Measurements from ENCODE around the gene SPATA20. TPM values are rescaled to one million over a fixed set of nuclear protein-coding genes. Genes with fewer than 3 reads are reported as not detected.

Gene SPATA20
- total and polyA plus RNA-seq, 2 of the 8 experiments (the other 6 are each of a cell fraction or from before 2014, with no cell fraction given): 16.2 to 17.5 TPM

DNA sequence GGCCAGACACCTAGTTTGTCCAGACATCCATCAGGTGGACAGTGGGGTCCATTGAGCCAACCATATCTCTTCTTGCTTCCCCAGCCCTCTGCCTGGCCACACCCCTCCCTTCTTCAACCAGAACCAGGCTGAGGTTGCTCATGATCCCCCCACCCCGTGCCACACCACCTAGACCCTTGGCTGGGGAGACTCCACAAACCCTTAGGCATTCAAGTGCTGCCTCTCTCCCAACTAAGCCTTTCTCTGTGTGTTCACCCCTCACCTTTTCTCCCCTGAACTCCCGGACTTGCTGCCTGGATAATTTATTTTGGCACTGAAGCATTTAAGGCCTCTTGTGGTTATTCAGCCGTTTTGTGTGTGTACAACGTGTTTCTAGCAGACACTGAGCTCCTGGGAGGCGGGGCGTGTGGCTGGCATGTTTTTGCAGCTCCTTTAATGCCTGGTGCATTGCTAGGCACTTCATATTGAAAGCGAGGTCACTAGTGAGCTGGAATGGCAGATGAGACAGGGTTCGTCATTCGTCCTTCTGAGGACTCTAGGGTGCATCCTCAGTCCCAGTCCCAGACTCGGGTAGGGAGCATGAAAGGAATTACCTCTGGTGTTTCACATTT, 42.2 kb downstream of the SPATA20 start:
- H2BK120ac ChIP-seq (replicated peaks; ENCODE audit: low read depth, low read length): no peak overlapping the region
- H4K20me1 ChIP-seq (replicated peaks in 1 of 2; ENCODE audit: control insufficient read depth in 1 of 2, insufficient read depth in 2 of 2, low read length in 2 of 2): peaks cover 2 to 3% of the 10 kb centered on the region in 2 experiments
- POLR2A ChIA-PET (ENCODE audit: partially characterized antibody): interaction anchor here (1.7 kb wide), 1 partner anchor 208 kb away, joined by 3 read pairs; no protein-coding TSS in a partner anchor
- no peak overlapping the region for H2BK15ac ChIP-seq (ENCODE audit: low read length)
- no peak overlapping the region for H4K91ac ChIP-seq (replicated peaks; ENCODE audit: insufficient read length, low read length)
- no peak overlapping the region for H3K56ac ChIP-seq (replicated peaks; ENCODE audit: insufficient read length, low read depth, low read length)
- H3K14ac ChIP-seq (ENCODE audit: insufficient read length): no peak overlapping the region
- H3K18ac ChIP-seq (ENCODE audit: extremely low read depth, low read length): no peak overlapping the region
- H3K4me2 ChIP-seq (ENCODE audit: insufficient read depth in 1 of 2, low read depth in 2 of 2, low read length in 2 of 2): no peak overlapping the region
- H4K8ac ChIP-seq (ENCODE audit: extremely low read depth, insufficient read depth, low read length): no peak overlapping the region
- H3K79me1 ChIP-seq (ENCODE audit: low read depth, low read length): no peaks in the 10 kb centered on the region
- H3K4me3 ChIP-seq (ENCODE audit: extremely low read depth in 1 of 4, insufficient read depth in 2 of 4, low read depth in 3 of 4, low read length in 4 of 4): no peak overlapping the region
- H3K9me3 ChIP-seq (ENCODE audit: insufficient read depth in 2 of 2, low read depth in 1 of 2, low read length in 1 of 2): no peaks in the 10 kb centered on the region
- no peaks in the 10 kb centered on the region for H3K36me3 ChIP-seq (ENCODE audit: control insufficient read depth in 2 of 4, insufficient read depth in 4 of 4, low read length in 3 of 4)
- no peak overlapping the region for H3K9ac ChIP-seq (replicated peaks in 1 of 4; ENCODE audit: extremely low read depth in 1 of 4, low read depth in 3 of 4, low read length in 3 of 4)
- DNase-seq (ENCODE audit: low read depth in 1 of 2, low spot score in 2 of 2): no peak
- CTCF ChIA-PET (ENCODE audit: partially characterized antibody): interaction anchor here (0.5 to 10.2 kb wide), 11 partner anchors 11 to 56 kb away, joined by 3 to 95 read pairs (median 5); no protein-coding TSS in a partner anchor
- no peak overlapping the region for H3K23ac ChIP-seq (ENCODE audit: insufficient read length)
- H3K79me2 ChIP-seq (ENCODE audit: control insufficient read depth in 1 of 2, insufficient read depth in 2 of 2, low read length in 2 of 2): no peaks in the 10 kb centered on the region
- no peak overlapping the region for H4K5ac ChIP-seq (ENCODE audit: insufficient read length, low read depth, low read length)
- H2BK5ac ChIP-seq (ENCODE audit: low read depth, low read length): no peak overlapping the region
- no peak overlapping the region for H2BK12ac ChIP-seq (ENCODE audit: low read depth, low read length)
- no peak overlapping the region for H3K27ac ChIP-seq (ENCODE audit: low read depth, low read length)
- no peak overlapping the region for H2AFZ ChIP-seq (ENCODE audit: low read length)
- WGBS, 2 experiments (ENCODE audit: extremely low coverage in 1 of 2, insufficient coverage in 1 of 2, insufficient read length in 1 of 2, insufficient replicate concordance in 2 of 2, low coverage in 1 of 2, low lambda C conversion rate in 2 of 2, missing lambda C conversion rate in 1 of 2): 90% methylated on average over 10 of the region's 10 CpGs; no CpG with 5 or more reads in 1 of the 2 experiments
- no peak overlapping the region for H2AK5ac ChIP-seq (ENCODE audit: low read depth, low read length)
- H3K23me2 ChIP-seq (ENCODE audit: low read depth, low read length): no peaks in the 10 kb centered on the region
- no peak overlapping the region for H2BK20ac ChIP-seq (ENCODE audit: low read length)
- H3K4me1 ChIP-seq (replicated peaks in 1 of 4; ENCODE audit: control insufficient read depth in 3 of 4, insufficient read depth in 4 of 4, low read length in 3 of 4): peaks cover 0 to 20% (median 11%) of the 10 kb centered on the region in 4 experiments; a peak in 6 of 7 replicates
- no peaks in the 10 kb centered on the region; a peak in 1 of 7 replicates for H3K27me3 ChIP-seq (replicated peaks in 1 of 4; ENCODE audit: control insufficient read depth in 3 of 4, extremely low read depth in 1 of 4, insufficient read depth in 3 of 4, low read length in 3 of 4)
- FAIRE-seq: no peak
- H3K4ac ChIP-seq (replicated peaks; ENCODE audit: insufficient read length, low read depth, low read length): no peak overlapping the region
- no peak for TF ChIP-seq POLR2AphosphoS5 (IDR thresholded peaks at IDR 0.05; ENCODE audit: low read depth, low read length)
- no peak for TF ChIP-seq RFX5 (IDR thresholded peaks at IDR 0.05; ENCODE audit: borderline replicate concordance, low read depth, low read length)
- no peak for TF ChIP-seq SP1 (IDR thresholded peaks at IDR 0.05; ENCODE audit: low read depth, low read length)
- no peak for TF ChIP-seq CBX5 (IDR thresholded peaks at IDR 0.05; ENCODE audit: low read depth, low read length)
- TF ChIP-seq RNF2 (IDR thresholded peaks at IDR 0.05; ENCODE audit: borderline replicate concordance, low read depth, low read length, missing control alignments, poor library complexity, severe bottlenecking): no peak
- TF ChIP-seq CBX8 (IDR thresholded peaks at IDR 0.05; ENCODE audit: borderline replicate concordance, low read depth, low read length): no peak
- TF ChIP-seq HDAC2 (IDR thresholded peaks at IDR 0.05; ENCODE audit: borderline replicate concordance in 1 of 2, low read depth in 2 of 2, low read length in 2 of 2): no peak
- TF ChIP-seq KDM1A (IDR thresholded peaks at IDR 0.05; ENCODE audit: borderline replicate concordance, low read length): no peak
- TF ChIP-seq RBBP5 (IDR thresholded peaks at IDR 0.05; ENCODE audit: borderline replicate concordance, low read depth, low read length): no peak
- no peak for TF ChIP-seq JUN (IDR thresholded peaks at IDR 0.05; ENCODE audit: low read depth, low read length)
- no peak for TF ChIP-seq PHF8 (conservative IDR thresholded peaks at IDR 0.05; ENCODE audit: low read depth, low read length)
- TF ChIP-seq RAD21 (IDR thresholded peaks at IDR 0.05 in 1 of 2, conservative IDR thresholded peaks at IDR 0.05 in 1 of 2; ENCODE audit: low read depth in 2 of 2, low read length in 2 of 2): no peak
